Measurements from ENCODE around the gene SLC27A4.

DNA sequence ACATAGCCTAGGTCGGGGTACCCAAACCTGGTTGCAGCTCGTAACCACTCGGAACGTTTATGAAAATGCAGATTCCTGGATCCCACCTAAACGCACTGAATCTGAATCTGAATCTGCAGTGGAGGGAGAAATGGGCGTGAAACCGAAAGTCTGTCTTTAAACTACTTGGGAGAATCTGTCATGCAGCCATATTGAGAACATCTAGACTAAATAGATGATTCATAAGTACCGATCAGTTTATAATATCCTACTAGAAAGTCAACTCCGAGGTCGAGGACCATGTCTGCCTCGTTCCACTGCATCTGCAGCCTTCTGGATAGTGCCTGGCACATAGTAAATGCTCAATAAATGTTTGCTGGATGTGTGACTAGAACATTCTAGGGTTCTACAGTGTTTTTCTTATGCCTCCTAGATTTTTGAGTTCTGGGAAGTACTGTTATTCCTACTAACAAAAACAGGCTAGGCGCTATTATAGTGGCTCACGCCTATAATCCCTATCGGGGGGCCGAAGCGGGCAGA is 17.1 kb upstream of the SLC27A4 start:
- TF ChIP-seq, protein P1, sequence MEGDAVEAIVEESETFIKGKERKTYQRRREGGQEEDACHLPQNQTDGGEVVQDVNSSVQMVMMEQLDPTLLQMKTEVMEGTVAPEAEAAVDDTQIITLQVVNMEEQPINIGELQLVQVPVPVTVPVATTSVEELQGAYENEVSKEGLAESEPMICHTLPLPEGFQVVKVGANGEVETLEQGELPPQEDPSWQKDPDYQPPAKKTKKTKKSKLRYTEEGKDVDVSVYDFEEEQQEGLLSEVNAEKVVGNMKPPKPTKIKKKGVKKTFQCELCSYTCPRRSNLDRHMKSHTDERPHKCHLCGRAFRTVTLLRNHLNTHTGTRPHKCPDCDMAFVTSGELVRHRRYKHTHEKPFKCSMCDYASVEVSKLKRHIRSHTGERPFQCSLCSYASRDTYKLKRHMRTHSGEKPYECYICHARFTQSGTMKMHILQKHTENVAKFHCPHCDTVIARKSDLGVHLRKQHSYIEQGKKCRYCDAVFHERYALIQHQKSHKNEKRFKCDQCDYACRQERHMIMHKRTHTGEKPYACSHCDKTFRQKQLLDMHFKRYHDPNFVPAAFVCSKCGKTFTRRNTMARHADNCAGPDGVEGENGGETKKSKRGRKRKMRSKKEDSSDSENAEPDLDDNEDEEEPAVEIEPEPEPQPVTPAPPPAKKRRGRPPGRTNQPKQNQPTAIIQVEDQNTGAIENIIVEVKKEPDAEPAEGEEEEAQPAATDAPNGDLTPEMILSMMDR (IDR thresholded peaks at IDR 0.05): no peak
- TF ChIP-seq POLR2A (IDR thresholded peaks at IDR 0.05): no peak

Data from ovary (tissue), 3 donors.